Neural cell (in vitro differentiated cells): ENCODE measurements around the gene PSMC3.

ENCODE experiments used
- EP300 ChIP-seq: fragments of 450-650 bp; conservative IDR thresholded peaks from 2 replicates; pipeline ENCODE4 v1.6.1; 2014; ENCODE audit warnings: antibody characterized with exemption, mild to moderate bottlenecking, moderate library complexity; ENCODE audit not compliant: poor library complexity, severe bottlenecking
- EZH2 ChIP-seq: fragments of 200-600, 300-800 bp; shearing (Covaris generic), sonication (generic); IDR thresholded peaks from 2 replicates; pipeline ENCODE4 v1.6.1; 2014; ENCODE audit warnings: antibody characterized with exemption, low read length, borderline replicate concordance, mild to moderate bottlenecking; ENCODE audit not compliant: insufficient read depth, poor library complexity, severe bottlenecking
- MXI1 ChIP-seq: fragments of 450-650 bp; conservative IDR thresholded peaks from 2 replicates; pipeline ENCODE4 v1.6.1; 2014; ENCODE audit warnings: antibody characterized with exemption, mild to moderate bottlenecking; ENCODE audit not compliant: poor library complexity, severe bottlenecking
- POLR2AphosphoS5 ChIP-seq: IDR thresholded peaks from 2 replicates; pipeline ENCODE4 v1.6.1; 2012
- RAD21 ChIP-seq: fragments of 450-650 bp; conservative IDR thresholded peaks from 2 replicates; pipeline ENCODE4 v1.6.1; 2014; ENCODE audit warnings: antibody characterized with exemption, mild to moderate bottlenecking, moderate library complexity
- TF ChIP-seq, protein P1 (sequence below): fragments of 450-650 bp; IDR thresholded peaks from 2 replicates; pipeline ENCODE4 v1.5.1; 2014; ENCODE audit warnings: antibody characterized with exemption, mild to moderate bottlenecking, moderate library complexity; ENCODE audit not compliant: poor library complexity, severe bottlenecking
- TF ChIP-seq, protein P2 (sequence below): IDR thresholded peaks from 2 replicates; pipeline ENCODE4 v1.6.1; 2012; ENCODE audit warnings: borderline replicate concordance

DNA sequence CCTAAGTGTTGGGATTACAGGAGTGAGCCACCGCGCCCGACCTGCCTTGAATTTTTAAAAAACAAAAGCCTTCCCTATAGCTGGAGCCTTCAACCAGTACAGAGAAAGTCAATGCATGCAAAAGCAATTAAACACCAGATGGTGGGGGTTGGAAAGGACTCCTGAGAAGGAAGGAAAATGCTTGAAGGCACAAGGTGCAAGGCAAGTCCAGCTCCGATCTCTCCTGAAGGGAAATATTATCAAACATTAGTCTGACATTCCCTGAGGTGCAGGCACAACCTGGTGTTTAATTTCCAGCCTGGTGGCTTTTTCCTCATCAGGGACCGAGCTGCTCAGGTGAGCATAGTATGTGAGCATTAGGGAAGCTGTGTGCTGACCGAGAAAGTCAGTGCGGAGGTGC, 35.6 kb upstream of the PSMC3 start:
- TF ChIP-seq MXI1 (no peak), POLR2AphosphoS5 (no peak), EZH2 (no peak), EP300 (no peak), RAD21 (no peak)
- TF ChIP-seq, protein P1, sequence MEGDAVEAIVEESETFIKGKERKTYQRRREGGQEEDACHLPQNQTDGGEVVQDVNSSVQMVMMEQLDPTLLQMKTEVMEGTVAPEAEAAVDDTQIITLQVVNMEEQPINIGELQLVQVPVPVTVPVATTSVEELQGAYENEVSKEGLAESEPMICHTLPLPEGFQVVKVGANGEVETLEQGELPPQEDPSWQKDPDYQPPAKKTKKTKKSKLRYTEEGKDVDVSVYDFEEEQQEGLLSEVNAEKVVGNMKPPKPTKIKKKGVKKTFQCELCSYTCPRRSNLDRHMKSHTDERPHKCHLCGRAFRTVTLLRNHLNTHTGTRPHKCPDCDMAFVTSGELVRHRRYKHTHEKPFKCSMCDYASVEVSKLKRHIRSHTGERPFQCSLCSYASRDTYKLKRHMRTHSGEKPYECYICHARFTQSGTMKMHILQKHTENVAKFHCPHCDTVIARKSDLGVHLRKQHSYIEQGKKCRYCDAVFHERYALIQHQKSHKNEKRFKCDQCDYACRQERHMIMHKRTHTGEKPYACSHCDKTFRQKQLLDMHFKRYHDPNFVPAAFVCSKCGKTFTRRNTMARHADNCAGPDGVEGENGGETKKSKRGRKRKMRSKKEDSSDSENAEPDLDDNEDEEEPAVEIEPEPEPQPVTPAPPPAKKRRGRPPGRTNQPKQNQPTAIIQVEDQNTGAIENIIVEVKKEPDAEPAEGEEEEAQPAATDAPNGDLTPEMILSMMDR: no peak
- TF ChIP-seq, protein P2, sequence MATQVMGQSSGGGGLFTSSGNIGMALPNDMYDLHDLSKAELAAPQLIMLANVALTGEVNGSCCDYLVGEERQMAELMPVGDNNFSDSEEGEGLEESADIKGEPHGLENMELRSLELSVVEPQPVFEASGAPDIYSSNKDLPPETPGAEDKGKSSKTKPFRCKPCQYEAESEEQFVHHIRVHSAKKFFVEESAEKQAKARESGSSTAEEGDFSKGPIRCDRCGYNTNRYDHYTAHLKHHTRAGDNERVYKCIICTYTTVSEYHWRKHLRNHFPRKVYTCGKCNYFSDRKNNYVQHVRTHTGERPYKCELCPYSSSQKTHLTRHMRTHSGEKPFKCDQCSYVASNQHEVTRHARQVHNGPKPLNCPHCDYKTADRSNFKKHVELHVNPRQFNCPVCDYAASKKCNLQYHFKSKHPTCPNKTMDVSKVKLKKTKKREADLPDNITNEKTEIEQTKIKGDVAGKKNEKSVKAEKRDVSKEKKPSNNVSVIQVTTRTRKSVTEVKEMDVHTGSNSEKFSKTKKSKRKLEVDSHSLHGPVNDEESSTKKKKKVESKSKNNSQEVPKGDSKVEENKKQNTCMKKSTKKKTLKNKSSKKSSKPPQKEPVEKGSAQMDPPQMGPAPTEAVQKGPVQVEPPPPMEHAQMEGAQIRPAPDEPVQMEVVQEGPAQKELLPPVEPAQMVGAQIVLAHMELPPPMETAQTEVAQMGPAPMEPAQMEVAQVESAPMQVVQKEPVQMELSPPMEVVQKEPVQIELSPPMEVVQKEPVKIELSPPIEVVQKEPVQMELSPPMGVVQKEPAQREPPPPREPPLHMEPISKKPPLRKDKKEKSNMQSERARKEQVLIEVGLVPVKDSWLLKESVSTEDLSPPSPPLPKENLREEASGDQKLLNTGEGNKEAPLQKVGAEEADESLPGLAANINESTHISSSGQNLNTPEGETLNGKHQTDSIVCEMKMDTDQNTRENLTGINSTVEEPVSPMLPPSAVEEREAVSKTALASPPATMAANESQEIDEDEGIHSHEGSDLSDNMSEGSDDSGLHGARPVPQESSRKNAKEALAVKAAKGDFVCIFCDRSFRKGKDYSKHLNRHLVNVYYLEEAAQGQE: no peak
